H7 (cell line): Measurements from ENCODE around the gene PNMA1. TPM values are rescaled to one million over a fixed set of nuclear protein-coding genes. Genes with fewer than 3 reads are reported as not detected.

Experiments used
- DNase-seq: peaks from one replicate; pipeline ENCODE4 v3.0.0; 2012
- H3K27me3 ChIP-seq: 2 replicates; pipeline ENCODE4 v1.6.0; 2011; ENCODE audit warnings: mild to moderate bottlenecking, low read length; ENCODE audit not compliant: control insufficient read depth, insufficient read depth
- H3K36me3 ChIP-seq: replicated peaks from 2 replicates; pipeline ENCODE4 v1.5.1; 2011; ENCODE audit warnings: low read length; ENCODE audit not compliant: control insufficient read depth, insufficient read depth
- H3K4me3 ChIP-seq: 2 replicates; pipeline ENCODE4 v1.5.1; 2011; ENCODE audit warnings: low read depth, mild to moderate bottlenecking, control low read depth, low read length, moderate library complexity; ENCODE audit not compliant: insufficient read depth
- total RNA-seq: library from RNA; depleted of rRNA; stranded (reverse); fragments of >200 nt; shearing (Covaris generic); gene quantifications from 2 replicates; pipeline ENCODE4 v1.2.3, GENCODE V29; 2014; rRNA removed

PNMA1 gene
- total RNA-seq = 18.0 and 18.1 TPM in 2 replicates

- H3K36me3 ChIP-seq = no peaks in the 10 kb centered on the region; the same call in 1 of the 2 replicates
- H3K4me3 ChIP-seq = peak within 1 kb of the TSS; percentile 91
- peak; percentile 98 for DNase-seq
- H3K27me3 ChIP-seq = peaks cover 3% of the 10 kb centered on the region; the same call in 1 of the 2 replicates
These were observed at the start of gene PNMA1 for GRCh38 chr14:73713803-73714655. Gene PNMA1, minus strand, starts transcription at chr14:73714384. Its CDS starts 745 bp downstream, at chr14:73713639.

- no peak for DNase-seq
- H3K36me3 ChIP-seq = no peaks in the 10 kb centered on the region
- H3K4me3 ChIP-seq = no peak overlapping the region
- peaks cover 10% of the 10 kb centered on the region for H3K27me3 ChIP-seq
These were observed 49.2 kb upstream of the PNMA1 start for GRCh38 chr14:73763396-73763795.

GRCh38 chr14:73762375-73762822 is 48.2 kb upstream of the PNMA1 start:
- Histone ChIP-seq H3K4me3 (no peak overlapping the region), H3K27me3 (peaks cover 10% of the 10 kb centered on the region), H3K36me3 (no peaks in the 10 kb centered on the region)
- no peak for DNase-seq

GRCh38 chr14:73761618-73762355 is 47.6 kb upstream of the PNMA1 start:
- Histone ChIP-seq H3K4me3 (no peak overlapping the region), H3K36me3 (no peaks in the 10 kb centered on the region), H3K27me3 (peaks cover 10% of the 10 kb centered on the region)
- no peak for DNase-seq

- Histone ChIP-seq H3K36me3 (no peaks in the 10 kb centered on the region), H3K27me3 (peaks cover 10% of the 10 kb centered on the region), H3K4me3 (peak overlapping the region; percentile 69)
- DNase-seq = no peak
These were observed 46.7 kb upstream of the PNMA1 start for GRCh38 chr14:73760598-73761586.

- Histone ChIP-seq H3K4me3 (peak overlapping the region; percentile 69), H3K36me3 (no peaks in the 10 kb centered on the region), H3K27me3 (peaks cover 10% of the 10 kb centered on the region)
- peak; percentile 97 for DNase-seq
These were observed 45.8 kb upstream of the PNMA1 start for GRCh38 chr14:73759714-73760597.

GRCh38 chr14:73759183-73759713 is 45.1 kb upstream of the PNMA1 start:
- DNase-seq = peak; percentile 80
- peaks cover 10% of the 10 kb centered on the region for H3K27me3 ChIP-seq
- no peaks in the 10 kb centered on the region; the same call in 1 of the 2 replicates for H3K36me3 ChIP-seq
- peak overlapping the region; percentile 69 for H3K4me3 ChIP-seq

GRCh38 chr14:73758392-73759182 is 44.4 kb upstream of the PNMA1 start:
- peak overlapping the region; percentile 69 for H3K4me3 ChIP-seq
- H3K27me3 ChIP-seq = peaks cover 10% of the 10 kb centered on the region
- peak; percentile 95 for DNase-seq
- H3K36me3 ChIP-seq = no peaks in the 10 kb centered on the region; the same call in 1 of the 2 replicates

GRCh38 chr14:73757876-73758391 is 43.8 kb upstream of the PNMA1 start:
- DNase-seq = peak; percentile 26
- no peak overlapping the region for H3K4me3 ChIP-seq
- no peaks in the 10 kb centered on the region; the same call in 1 of the 2 replicates for H3K36me3 ChIP-seq
- peaks cover 10% of the 10 kb centered on the region for H3K27me3 ChIP-seq

- Histone ChIP-seq H3K27me3 (peaks cover 10% of the 10 kb centered on the region), H3K36me3 (no peaks in the 10 kb centered on the region; the same call in 1 of the 2 replicates), H3K4me3 (no peak overlapping the region)
- no peak for DNase-seq
These were observed 43.2 kb upstream of the PNMA1 start for GRCh38 chr14:73757381-73757780.

GRCh38 chr14:73755434-73756014 is 41.3 kb upstream of the PNMA1 start:
- H3K36me3 ChIP-seq = no peaks in the 10 kb centered on the region; the same call in 1 of the 2 replicates
- H3K4me3 ChIP-seq = no peak overlapping the region
- H3K27me3 ChIP-seq = peaks cover 8% of the 10 kb centered on the region
- DNase-seq = peak; percentile 68

- no peaks in the 10 kb centered on the region; the same call in 1 of the 2 replicates for H3K36me3 ChIP-seq
- DNase-seq = peak; percentile 70
- H3K27me3 ChIP-seq = peaks cover 8% of the 10 kb centered on the region
- H3K4me3 ChIP-seq = no peak overlapping the region
These were observed 40.8 kb upstream of the PNMA1 start for GRCh38 chr14:73754911-73755360.
